AG04449 (cell line): ENCODE measurements around the gene IL11.

ENCODE experiments used
- CTCF ChIA-PET: fragments of 350-600 bp; formaldehyde crosslinking; extraction: SDS; loops from one replicate; lab custom pipeline; 2021; ENCODE audit warnings: antibody characterized with exemption; lab: Yijun Ruan, JAX
- POLR2A ChIA-PET: fragments of 400-600, 350-600 bp; formaldehyde crosslinking; extraction: SDS; loops from one replicate; lab custom pipeline; 2020; ENCODE audit warnings: antibody characterized with exemption, inconsistent platforms; lab: Yijun Ruan, JAX
- DNase-seq: peaks from one replicate; pipeline ENCODE4 v3.0.0-alpha.2; 2010; ENCODE audit warnings: low read depth, low spot score
- H3K4me3 ChIP-seq: 2 replicates; pipeline ENCODE4 v1.5.1; 2011; ENCODE audit warnings: low read depth, mild to moderate bottlenecking, control low read depth, low read length
- TF ChIP-seq, protein P1 (sequence below): IDR thresholded peaks from one replicate; pipeline ENCODE4 v1.5.1; 2011; ENCODE audit warnings: mild to moderate bottlenecking, moderate library complexity, low read length, control low read depth, inconsistent platforms; ENCODE audit not compliant: insufficient read depth; ENCODE audit errors: missing control alignments

IL11 gene

DNA sequence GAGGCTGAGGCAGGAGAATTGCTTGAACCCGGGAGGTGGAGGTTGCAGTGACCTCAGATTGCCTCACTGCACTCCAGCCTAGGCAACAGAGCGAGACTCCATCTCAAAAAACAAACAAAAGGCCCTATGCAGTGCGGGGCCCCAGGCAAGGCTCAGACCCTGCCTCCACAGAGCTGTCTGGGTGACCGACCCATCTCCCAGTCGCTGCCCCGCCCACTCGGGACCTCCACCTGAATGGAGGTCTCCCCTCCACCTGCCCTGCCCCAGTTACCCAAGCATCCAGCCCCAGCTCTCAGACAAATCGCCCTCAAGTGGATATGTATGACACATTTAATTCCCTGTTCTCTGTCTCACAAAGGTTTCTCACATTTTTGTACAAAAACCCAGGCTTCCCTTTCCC, 5.0 kb downstream of the IL11 start:
- no peak overlapping the region for H3K4me3 ChIP-seq
- ChIA-PET POLR2A (no interaction called here), CTCF (interaction anchor here (1.2 to 2.3 kb wide), 2 partner anchors 11 to 63 kb away, joined by 3 to 7 read pairs; partner anchors contain the start of gene TMEM190)
- TF ChIP-seq, protein P1, sequence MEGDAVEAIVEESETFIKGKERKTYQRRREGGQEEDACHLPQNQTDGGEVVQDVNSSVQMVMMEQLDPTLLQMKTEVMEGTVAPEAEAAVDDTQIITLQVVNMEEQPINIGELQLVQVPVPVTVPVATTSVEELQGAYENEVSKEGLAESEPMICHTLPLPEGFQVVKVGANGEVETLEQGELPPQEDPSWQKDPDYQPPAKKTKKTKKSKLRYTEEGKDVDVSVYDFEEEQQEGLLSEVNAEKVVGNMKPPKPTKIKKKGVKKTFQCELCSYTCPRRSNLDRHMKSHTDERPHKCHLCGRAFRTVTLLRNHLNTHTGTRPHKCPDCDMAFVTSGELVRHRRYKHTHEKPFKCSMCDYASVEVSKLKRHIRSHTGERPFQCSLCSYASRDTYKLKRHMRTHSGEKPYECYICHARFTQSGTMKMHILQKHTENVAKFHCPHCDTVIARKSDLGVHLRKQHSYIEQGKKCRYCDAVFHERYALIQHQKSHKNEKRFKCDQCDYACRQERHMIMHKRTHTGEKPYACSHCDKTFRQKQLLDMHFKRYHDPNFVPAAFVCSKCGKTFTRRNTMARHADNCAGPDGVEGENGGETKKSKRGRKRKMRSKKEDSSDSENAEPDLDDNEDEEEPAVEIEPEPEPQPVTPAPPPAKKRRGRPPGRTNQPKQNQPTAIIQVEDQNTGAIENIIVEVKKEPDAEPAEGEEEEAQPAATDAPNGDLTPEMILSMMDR: no peak
- DNase-seq: no peak

DNA sequence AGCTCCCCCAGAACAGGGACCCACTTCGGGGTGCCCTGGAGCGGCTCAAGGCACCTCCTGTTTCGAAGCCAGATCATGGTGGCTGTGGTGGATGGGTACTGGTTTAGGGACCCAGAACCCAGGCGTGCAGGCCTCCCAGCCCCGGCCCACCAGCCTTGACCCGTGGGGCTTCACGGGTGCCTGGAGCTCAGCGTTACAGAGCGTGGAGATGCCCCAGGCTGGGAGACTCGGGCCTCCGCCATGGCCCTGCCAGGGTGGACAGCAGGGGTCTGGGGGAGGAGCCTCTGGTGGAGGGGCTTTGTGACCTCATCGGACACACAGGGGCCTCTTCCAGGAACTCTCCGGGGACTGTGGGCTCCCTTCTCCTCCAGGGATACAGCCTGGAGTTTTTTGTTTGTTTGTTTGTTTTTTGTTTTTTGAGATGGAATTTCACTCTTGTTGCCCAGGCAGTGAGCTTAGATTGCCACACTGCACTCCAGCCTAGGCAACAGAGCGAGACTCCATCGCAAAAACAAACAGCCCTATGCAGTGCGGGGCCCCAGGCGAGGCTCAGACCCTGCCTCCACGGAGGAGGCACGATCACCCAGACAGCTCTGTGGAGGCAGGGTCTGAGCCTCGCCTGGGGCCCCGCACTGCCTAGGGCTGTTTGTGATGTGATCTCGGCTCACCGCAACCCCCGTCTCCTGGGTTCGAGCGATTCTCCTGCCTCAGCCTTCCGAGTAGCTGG, 7.1 kb downstream of the IL11 start, which contains the start of gene GARIN5B:
GARIN5B (minus strand) TSS at position 271 of the 727 bp plus-strand sequence; CDS start at position 77, 194 bp downstream.
- POLR2A ChIA-PET: interaction anchor here (1.6 to 1.9 kb wide), 2 partner anchors 10 to 24 kb away, joined by 5 to 7 read pairs; no protein-coding TSS in a partner anchor
- CTCF ChIA-PET: no interaction called here
- TF ChIP-seq, protein P1: no peak
- no peak for DNase-seq
- no peak within 1 kb of the TSS for H3K4me3 ChIP-seq

DNA sequence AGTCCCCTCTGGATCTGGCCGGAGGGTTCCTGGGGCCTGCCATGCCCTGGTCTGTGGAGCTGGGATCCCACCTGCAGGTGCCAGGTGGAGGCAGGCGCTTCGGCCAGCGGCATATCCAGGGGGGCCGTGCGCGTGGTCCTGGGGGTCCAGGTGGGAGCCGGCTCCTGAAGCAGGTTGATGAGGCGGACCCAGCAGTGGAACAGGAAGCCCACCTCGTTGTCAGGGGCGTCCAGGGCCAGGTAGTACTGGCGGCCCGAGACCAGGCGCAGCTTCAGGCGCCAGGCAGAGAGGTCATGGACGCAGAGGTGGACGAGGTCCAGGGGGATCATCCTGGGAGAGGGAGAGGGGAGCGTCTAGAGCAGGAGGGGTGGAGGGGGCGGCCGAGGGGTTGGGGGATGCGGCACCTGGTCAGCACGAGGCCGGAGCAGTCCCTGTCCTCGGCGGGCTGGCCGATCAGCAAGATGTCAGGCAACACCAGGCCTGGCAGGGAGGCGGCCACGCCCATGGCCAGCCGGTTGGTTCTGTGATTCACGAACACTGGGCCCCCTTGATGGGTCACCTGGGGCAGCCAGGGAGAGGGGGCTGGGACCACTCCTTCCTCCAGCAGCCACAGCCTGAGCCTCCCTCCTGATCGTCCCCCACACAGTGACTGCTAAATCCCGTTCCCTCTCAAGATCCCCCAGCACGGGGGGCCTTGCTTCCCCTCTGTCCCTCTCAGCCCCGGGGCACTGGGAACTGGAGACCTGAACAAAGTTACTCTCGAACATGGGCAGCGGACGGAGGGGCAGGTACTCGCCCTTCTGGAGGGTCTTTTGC, 7.9 kb downstream of the IL11 start:
- DNase-seq: no peak
- ChIA-PET POLR2A (interaction anchor here (0.6 to 1.9 kb wide), 3 partner anchors 10 to 23 kb away, joined by 3 to 7 read pairs (median 5); no protein-coding TSS in a partner anchor), CTCF (interaction anchor here (1.1 kb wide), 1 partner anchor 56 kb away, joined by 4 read pairs; no protein-coding TSS in a partner anchor)
- TF ChIP-seq, protein P1: no peak
- no peak overlapping the region for H3K4me3 ChIP-seq

DNA sequence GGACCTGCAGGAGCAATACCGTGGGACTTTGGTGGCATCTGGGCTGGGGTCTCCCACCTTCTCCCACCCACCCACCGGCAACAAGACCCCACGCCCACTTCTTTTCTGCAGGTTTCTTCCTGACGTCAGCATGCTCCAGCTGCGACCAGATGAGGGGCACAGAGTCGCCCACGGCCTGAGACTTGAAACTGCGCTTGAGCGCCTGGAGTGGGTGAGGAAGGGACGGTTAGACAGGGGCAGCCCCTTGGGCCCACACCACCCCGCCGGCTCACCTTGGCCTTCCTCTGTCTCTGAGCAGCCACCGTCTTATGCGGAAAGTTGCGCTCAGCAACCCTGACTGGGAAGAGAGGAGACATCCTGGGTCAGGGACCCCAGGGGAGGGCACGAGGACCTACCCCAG, 9.4 kb downstream of the IL11 start:
- no peak overlapping the region for H3K4me3 ChIP-seq
- TF ChIP-seq, protein P1: no peak
- ChIA-PET CTCF (interaction anchor here (1.1 kb wide), 2 partner anchors 58 to 59 kb away, joined by 4 read pairs; no protein-coding TSS in a partner anchor), POLR2A (no interaction called here)
- no peak for DNase-seq

DNA sequence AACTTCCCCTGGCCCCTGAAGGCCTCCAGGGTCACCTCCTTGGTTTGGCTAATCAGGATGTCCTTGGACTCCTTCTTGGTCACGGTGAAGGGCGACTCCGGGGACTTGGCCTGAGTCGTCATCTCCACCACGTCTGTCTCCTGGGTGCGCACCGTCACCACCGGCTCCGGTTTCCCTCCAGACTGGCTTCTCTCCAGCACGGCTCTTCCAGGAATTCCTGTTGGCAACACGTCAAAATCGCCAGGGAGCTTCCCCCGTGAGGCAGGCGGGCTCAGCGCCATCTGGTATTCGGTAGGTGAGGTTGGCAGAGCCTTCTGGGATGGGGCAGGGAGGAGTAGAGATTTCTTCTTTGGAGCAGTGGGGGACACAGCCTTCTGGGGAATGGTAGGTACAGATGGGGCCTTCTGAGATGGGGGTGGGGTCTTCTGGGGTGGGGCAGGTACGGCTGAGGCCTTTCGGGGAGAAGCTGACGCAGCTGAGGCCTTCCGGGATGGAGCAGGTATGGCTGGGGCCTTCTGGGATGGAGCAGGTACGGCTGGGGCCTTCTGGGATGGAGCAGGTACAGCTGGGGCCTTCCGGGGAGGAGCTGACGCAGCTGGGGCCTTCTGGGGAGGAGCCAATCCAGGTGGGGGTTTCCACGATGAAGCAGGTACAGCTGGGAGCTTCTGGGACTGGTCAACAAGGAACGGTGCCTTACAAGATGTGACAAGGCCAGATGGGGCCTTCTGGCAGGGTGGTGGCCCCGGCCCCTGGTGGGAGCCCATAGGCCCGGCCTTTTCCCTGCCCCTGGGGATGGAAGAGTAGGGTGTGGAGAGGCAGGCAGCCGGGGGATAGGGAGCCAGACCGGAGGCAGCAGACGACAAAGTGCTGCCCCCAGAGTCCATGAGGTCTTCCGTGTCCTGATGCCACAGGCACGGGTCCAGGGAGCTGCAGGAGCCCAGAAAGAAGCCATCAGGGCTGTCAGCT, 11.0 kb downstream of the IL11 start:
- ChIA-PET POLR2A (interaction anchor here (0.8 to 1.6 kb wide), 2 partner anchors 11 to 20 kb away, joined by 3 read pairs; partner anchors contain the start of genes IL11 and KMT5C), CTCF (interaction anchor here (0.6 kb wide), 1 partner anchor 57 kb away, joined by 3 read pairs; no protein-coding TSS in a partner anchor)
- no peak for DNase-seq
- H3K4me3 ChIP-seq: no peak overlapping the region
- TF ChIP-seq, protein P1: no peak
